HepG2 (cell line): ENCODE results near the gene TUFM. TPM values are rescaled to one million over a fixed set of nuclear protein-coding genes. Genes with fewer than 3 reads are reported as not detected.

Experiments
- AHDC1 ChIP-seq: sonication (generic); formaldehyde crosslinking; IDR thresholded peaks from 2 replicates; pipeline ENCODE4 v1.5.1; 2020; ENCODE audit warnings: mild to moderate bottlenecking, missing genetic modification reagents, borderline replicate concordance
- ARID3A ChIP-seq: IDR thresholded peaks from 2 replicates; pipeline ENCODE4 v1.6.1; 2012; ENCODE audit warnings: low read depth, low read length, improper control_type of control experiment
- ASH2L ChIP-seq: fragments of 300-600, 200-600 bp; sonication (generic); IDR thresholded peaks from 2 replicates; pipeline ENCODE4 v1.7.0; 2017; ENCODE audit warnings: low read depth, mild to moderate bottlenecking, moderate library complexity, mixed read lengths, low read length; ENCODE audit not compliant: insufficient read length
- CCAR2 ChIP-seq: fragments of 200-400 bp; formaldehyde crosslinking; optimal IDR thresholded peaks from 2 replicates; pipeline ENCODE3; 2018; ENCODE audit warnings: low read depth, mild to moderate bottlenecking, low read length, moderate library complexity
- HNRNPH1 ChIP-seq: fragments of 200-400 bp; formaldehyde crosslinking; optimal IDR thresholded peaks from 2 replicates; pipeline ENCODE3; 2017; ENCODE audit warnings: mild to moderate bottlenecking, low read depth, low read length
- MTF1 ChIP-seq: sonication (generic); formaldehyde crosslinking; IDR thresholded peaks from 2 replicates; pipeline ENCODE4 v1.5.0; 2020; ENCODE audit warnings: missing genetic modification reagents
- MXI1 ChIP-seq: IDR thresholded peaks from 3 replicates; pipeline ENCODE4 v1.6.1; 2012; ENCODE audit warnings: low read depth, low read length, inconsistent platforms, borderline replicate concordance
- NCOA1 ChIP-seq: sonication (generic); formaldehyde crosslinking; IDR thresholded peaks from 2 replicates; pipeline ENCODE4 v1.9.0; 2021; ENCODE audit warnings: missing genetic modification reagents
- ZNF12 ChIP-seq: sonication (generic); formaldehyde crosslinking; IDR thresholded peaks from 2 replicates; pipeline ENCODE4 v1.5.0; 2020; ENCODE audit warnings: missing genetic modification reagents
- ZNF225 ChIP-seq: sonication (generic); formaldehyde crosslinking; IDR thresholded peaks from 2 replicates; pipeline ENCODE4 v1.4.0; 2020; ENCODE audit warnings: mild to moderate bottlenecking, missing genetic modification reagents
- ZNF546 ChIP-seq: sonication (generic); formaldehyde crosslinking; conservative IDR thresholded peaks from 2 replicates; pipeline ENCODE4 v1.8.1; 2023; ENCODE audit warnings: mild to moderate bottlenecking, missing genetic modification reagents
- ZNF816 ChIP-seq: sonication (generic); formaldehyde crosslinking; IDR thresholded peaks from 2 replicates; pipeline ENCODE4 v1.8.0; 2022; ENCODE audit warnings: missing genetic modification reagents, mild to moderate bottlenecking, borderline replicate concordance
- polyA plus RNA-seq, 8 experiments: library from polyadenylated mRNA; depleted of rRNA in 3 of 8; stranded (reverse) in 7 of 8; unstranded in 1 of 8; fragments of >200 nt; fragmentation: Illumina TruSeq in 4 of 8; extraction: Trizol in 4 of 8; gene quantifications; 2 replicates each; pipeline versions ENCODE4 v1.2.1 to v1.2.3, GENCODE V29; 2011 to 2016; ENCODE audit warnings: low read depth in 4 of 8, missing spikeins in 1 of 8, mixed read lengths in 1 of 8; ENCODE audit not compliant: insufficient read depth in 1 of 8
- total RNA-seq, 5 experiments: library from RNA; depleted of rRNA; stranded (reverse); fragments of >200 nt; fragmentation: Illumina TruSeq; extraction: Trizol; gene quantifications; 2 replicates each; pipeline ENCODE4 v1.2.3, GENCODE V29; 2016; ENCODE audit warnings: low read depth in 1 of 5
- TF ChIP-seq, protein P1 (sequence below): sonication (generic); formaldehyde crosslinking; IDR thresholded peaks from 2 replicates; pipeline ENCODE4 v1.8.0; 2022; ENCODE audit warnings: mild to moderate bottlenecking, missing genetic modification reagents, moderate library complexity
- TF ChIP-seq, protein P2 (sequence below): sonication (generic); formaldehyde crosslinking; IDR thresholded peaks from 2 replicates; pipeline ENCODE4 v1.4.0; 2020; ENCODE audit warnings: mild to moderate bottlenecking, missing genetic modification reagents, borderline replicate concordance

TUFM gene
- total and polyA plus RNA-seq, 2 of the 13 experiments (the other 11 are each of a cell fraction or from before 2014, with no cell fraction given): 206 to 298 TPM

DNA sequence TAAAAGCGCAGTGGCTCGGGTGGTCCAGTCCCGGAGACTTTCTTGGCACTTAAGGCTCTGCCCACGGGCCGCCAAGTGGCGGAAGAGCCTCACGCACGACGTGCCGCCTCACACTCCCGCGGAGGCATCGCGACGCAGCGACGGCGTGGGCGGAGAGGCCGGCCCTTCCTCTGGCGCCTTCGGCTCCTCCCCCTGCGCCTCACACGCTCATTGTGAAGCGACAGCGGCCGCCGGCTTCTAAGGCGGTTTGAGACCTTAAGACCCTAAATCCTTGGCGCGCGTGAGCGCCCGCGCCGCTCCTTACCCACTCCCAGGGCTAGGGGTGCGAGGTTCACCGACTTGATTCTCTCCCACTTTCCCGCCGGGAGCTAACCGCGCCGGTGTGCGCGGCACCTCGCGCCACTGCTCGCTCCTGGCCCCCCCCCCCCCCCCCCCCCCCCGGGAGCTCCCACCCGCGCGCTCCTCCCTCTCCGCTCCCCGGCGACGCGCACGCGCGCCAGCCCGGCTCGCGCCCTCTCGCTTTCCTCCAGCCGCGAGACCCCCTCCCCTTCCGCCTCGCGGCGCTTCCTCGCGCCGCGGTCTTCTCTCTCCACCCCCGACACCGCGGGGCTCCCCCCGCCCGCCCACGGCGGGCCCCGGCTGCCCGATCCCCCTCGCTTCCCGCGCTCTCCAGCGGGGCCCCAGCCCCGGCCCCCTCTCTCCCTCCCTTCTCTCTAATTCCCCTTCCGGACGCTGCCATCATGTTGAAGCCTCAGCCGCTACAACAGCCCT, 23.4 kb downstream of the TUFM start, which contains the start of gene ATXN2L (continued):
- TF ChIP-seq, protein P1, sequence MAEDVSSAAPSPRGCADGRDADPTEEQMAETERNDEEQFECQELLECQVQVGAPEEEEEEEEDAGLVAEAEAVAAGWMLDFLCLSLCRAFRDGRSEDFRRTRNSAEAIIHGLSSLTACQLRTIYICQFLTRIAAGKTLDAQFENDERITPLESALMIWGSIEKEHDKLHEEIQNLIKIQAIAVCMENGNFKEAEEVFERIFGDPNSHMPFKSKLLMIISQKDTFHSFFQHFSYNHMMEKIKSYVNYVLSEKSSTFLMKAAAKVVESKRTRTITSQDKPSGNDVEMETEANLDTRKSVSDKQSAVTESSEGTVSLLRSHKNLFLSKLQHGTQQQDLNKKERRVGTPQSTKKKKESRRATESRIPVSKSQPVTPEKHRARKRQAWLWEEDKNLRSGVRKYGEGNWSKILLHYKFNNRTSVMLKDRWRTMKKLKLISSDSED (CRISPR knock-in tag): no peak
- TF ChIP-seq HNRNPH1 (peak; percentile 90), ASH2L (peak; percentile 76), ZNF12 (CRISPR knock-in tag) (peak; percentile 82), ZNF225 (CRISPR knock-in tag) (peak; percentile 72; the same call in 1 of the 2 replicates), NCOA1 (CRISPR knock-in tag) (peak; percentile 36; the same call in 1 of the 2 replicates), ARID3A (peak; percentile 56), MXI1 (peak; percentile 87; the same call in 2 of the 3 replicates), AHDC1 (CRISPR knock-in tag) (no peak; the same call in 1 of the 2 replicates), ZNF546 (peak; percentile 84; the same call in 1 of the 2 replicates), MTF1 (CRISPR knock-in tag) (peak; percentile 92; the same call in 1 of the 2 replicates), CCAR2 (no peak), ZNF816 (CRISPR knock-in tag) (no peak; the same call in 1 of the 2 replicates)
- TF ChIP-seq, protein P2, sequence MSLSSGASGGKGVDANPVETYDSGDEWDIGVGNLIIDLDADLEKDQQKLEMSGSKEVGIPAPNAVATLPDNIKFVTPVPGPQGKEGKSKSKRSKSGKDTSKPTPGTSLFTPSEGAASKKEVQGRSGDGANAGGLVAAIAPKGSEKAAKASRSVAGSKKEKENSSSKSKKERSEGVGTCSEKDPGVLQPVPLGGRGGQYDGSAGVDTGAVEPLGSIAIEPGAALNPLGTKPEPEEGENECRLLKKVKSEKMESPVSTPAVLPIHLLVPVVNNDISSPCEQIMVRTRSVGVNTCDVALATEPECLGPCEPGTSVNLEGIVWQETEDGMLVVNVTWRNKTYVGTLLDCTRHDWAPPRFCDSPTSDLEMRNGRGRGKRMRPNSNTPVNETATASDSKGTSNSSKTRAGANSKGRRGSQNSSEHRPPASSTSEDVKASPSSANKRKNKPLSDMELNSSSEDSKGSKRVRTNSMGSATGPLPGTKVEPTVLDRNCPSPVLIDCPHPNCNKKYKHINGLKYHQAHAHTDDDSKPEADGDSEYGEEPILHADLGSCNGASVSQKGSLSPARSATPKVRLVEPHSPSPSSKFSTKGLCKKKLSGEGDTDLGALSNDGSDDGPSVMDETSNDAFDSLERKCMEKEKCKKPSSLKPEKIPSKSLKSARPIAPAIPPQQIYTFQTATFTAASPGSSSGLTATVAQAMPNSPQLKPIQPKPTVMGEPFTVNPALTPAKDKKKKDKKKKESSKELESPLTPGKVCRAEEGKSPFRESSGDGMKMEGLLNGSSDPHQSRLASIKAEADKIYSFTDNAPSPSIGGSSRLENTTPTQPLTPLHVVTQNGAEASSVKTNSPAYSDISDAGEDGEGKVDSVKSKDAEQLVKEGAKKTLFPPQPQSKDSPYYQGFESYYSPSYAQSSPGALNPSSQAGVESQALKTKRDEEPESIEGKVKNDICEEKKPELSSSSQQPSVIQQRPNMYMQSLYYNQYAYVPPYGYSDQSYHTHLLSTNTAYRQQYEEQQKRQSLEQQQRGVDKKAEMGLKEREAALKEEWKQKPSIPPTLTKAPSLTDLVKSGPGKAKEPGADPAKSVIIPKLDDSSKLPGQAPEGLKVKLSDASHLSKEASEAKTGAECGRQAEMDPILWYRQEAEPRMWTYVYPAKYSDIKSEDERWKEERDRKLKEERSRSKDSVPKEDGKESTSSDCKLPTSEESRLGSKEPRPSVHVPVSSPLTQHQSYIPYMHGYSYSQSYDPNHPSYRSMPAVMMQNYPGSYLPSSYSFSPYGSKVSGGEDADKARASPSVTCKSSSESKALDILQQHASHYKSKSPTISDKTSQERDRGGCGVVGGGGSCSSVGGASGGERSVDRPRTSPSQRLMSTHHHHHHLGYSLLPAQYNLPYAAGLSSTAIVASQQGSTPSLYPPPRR (CRISPR knock-in tag): peak; percentile 86
